ENCODE results near the gene KDM4C. TPM values are rescaled to one million over a fixed set of nuclear protein-coding genes. Genes with fewer than 3 reads are reported as not detected.

The KDM4C gene
- total and polyA plus RNA-seq, 2 donors (not counting 1 experiment from before 2014, with no cell fraction given), result 49.7 to 141 TPM

DNA sequence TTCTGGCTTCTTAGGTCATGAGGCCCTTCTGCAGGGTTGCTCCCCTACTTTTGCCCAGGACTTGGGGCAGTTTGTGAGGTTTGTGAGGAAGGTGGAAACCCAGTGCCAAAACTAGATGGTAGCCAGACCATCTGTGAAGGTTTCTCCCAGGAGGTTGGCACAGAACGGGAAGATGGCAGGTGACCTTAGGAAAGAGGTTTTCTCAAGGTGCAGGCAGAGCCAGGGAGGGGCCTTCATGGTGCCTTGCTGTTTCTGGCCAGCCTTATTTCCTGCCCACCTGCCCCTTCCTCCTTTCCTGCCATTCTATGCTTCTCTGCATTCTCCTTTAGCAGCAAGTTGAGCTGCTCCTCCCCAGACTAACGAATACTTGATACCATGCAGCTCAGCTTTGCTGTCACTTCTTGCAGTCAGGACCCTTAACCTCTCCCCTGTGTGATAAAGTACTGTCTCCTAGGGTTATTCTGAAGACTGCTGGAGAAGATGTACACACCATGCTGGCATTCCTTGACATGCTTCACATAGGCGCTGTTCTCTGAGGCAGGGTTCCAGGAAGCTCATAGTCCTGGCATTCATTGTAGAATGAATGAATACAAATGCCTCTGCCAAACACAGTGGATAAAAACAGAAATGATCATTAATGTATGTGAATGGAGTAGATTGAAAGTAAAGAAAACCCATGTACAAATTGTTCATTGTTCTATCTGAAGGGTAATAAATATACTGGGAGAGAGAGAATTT, 154.3 kb downstream of the KDM4C start:
- TF ChIP-seq EZH2 (IDR thresholded peaks at IDR 0.05; ENCODE audit: borderline replicate concordance, insufficient read depth, low read depth, low read length, poor library complexity, severe bottlenecking), result no peak
- H3K36me3 ChIP-seq (replicated peaks in 1 of 2; ENCODE audit: control extremely low read depth in 1 of 2, control insufficient read depth in 1 of 2, extremely low read depth in 1 of 2, insufficient read depth in 2 of 2, low read length in 1 of 2), result peaks cover 2 to 8% of the 10 kb centered on the region in 2 experiments
- Mint-ChIP-seq H3K4me3 (no peak overlapping the region), H3K27me3 (no peaks in the 10 kb centered on the region), H3K9me3 (ENCODE audit: insufficient read depth) (no peaks in the 10 kb centered on the region), H3K4me1 (peaks cover 29% of the 10 kb centered on the region), H3K27ac (no peak overlapping the region)
- peak overlapping the region; percentile 12 for H3K4me2 ChIP-seq (replicated peaks; ENCODE audit: low read depth, low read length, poor library complexity, severe bottlenecking)
- DNase-seq (no peak), ATAC-seq (ENCODE audit: low read depth) (no peak)
- no peak overlapping the region for H3K9ac ChIP-seq (ENCODE audit: low read length)
- intact Hi-C loops (cut with micrococcal nuclease), result loop anchor here (10.0 kb wide), 1 partner anchor 53 kb away; no protein-coding TSS in a partner anchor
- H3K27ac ChIP-seq (ENCODE audit: low read length in 2 of 2), result peak overlapping the region in 1 of 2 donors; percentile 38
- no peaks in the 10 kb centered on the region for H3K9me3 ChIP-seq (ENCODE audit: control extremely low read depth in 1 of 3, control insufficient read depth in 2 of 3, insufficient read depth in 1 of 3, low read length in 2 of 3)
- ChIA-PET CTCF (no interaction called here), POLR2A (no interaction called here)
- 57% methylated on average over 1 of the region's 3 CpGs for WGBS (ENCODE audit: insufficient coverage)
- H4K20me1 ChIP-seq (ENCODE audit: control insufficient read depth, insufficient read depth, low read length, poor library complexity, severe bottlenecking), result peaks cover 54% of the 10 kb centered on the region
- no peak overlapping the region for H2AFZ ChIP-seq (ENCODE audit: insufficient read depth, low read depth, low read length, poor library complexity, severe bottlenecking)
- no peaks in the 10 kb centered on the region for H3K27me3 ChIP-seq (replicated peaks in 1 of 4; ENCODE audit: control extremely low read depth in 1 of 4, control insufficient read depth in 3 of 4, insufficient read depth in 4 of 4, low read length in 3 of 4)
- H3K4me3 ChIP-seq (ENCODE audit: control extremely low read depth in 1 of 5, extremely low read depth in 1 of 5, insufficient read depth in 1 of 5, low read depth in 2 of 5, low read length in 4 of 5), result no peak overlapping the region
- peaks cover 37% of the 10 kb centered on the region for H3K79me2 ChIP-seq (ENCODE audit: control insufficient read depth, insufficient read depth, low read length)
- H3K4me1 ChIP-seq (ENCODE audit: control insufficient read depth in 2 of 2, insufficient read depth in 2 of 2, low read length in 2 of 2), result peaks cover 2 to 12% of the 10 kb centered on the region in 2 donors

DNA sequence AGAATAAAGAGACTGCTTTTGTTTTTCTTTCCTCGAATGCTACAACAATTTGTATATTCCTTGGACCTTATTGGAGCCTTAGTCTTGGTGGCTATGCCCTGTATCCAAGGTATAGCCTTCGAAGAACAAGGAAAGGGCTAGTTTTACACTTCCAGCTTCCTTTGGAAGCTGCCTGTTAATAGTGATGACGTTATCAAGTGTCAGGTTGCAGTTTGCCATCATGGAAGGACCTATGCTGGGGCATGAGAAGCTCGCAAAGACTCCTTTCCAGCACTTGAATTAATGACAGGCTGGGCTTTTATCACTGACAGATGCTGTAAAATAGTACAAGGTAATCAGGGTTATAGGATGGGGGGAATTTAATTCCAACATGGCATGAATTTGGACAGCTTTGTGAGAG, 157.9 kb downstream of the KDM4C start:
- no peak overlapping the region for H3K27ac ChIP-seq (ENCODE audit: low read length in 2 of 2)
- H3K4me2 ChIP-seq (replicated peaks; ENCODE audit: low read depth, low read length, poor library complexity, severe bottlenecking), result no peak overlapping the region
- H3K4me1 Mint-ChIP-seq, result peaks cover 47% of the 10 kb centered on the region
- TF ChIP-seq, protein P1, sequence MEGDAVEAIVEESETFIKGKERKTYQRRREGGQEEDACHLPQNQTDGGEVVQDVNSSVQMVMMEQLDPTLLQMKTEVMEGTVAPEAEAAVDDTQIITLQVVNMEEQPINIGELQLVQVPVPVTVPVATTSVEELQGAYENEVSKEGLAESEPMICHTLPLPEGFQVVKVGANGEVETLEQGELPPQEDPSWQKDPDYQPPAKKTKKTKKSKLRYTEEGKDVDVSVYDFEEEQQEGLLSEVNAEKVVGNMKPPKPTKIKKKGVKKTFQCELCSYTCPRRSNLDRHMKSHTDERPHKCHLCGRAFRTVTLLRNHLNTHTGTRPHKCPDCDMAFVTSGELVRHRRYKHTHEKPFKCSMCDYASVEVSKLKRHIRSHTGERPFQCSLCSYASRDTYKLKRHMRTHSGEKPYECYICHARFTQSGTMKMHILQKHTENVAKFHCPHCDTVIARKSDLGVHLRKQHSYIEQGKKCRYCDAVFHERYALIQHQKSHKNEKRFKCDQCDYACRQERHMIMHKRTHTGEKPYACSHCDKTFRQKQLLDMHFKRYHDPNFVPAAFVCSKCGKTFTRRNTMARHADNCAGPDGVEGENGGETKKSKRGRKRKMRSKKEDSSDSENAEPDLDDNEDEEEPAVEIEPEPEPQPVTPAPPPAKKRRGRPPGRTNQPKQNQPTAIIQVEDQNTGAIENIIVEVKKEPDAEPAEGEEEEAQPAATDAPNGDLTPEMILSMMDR (IDR thresholded peaks at IDR 0.05), result no peak
- TF ChIP-seq EZH2 (IDR thresholded peaks at IDR 0.05; ENCODE audit: borderline replicate concordance, insufficient read depth, low read depth, low read length, poor library complexity, severe bottlenecking), result no peak
- no peak overlapping the region for H3K27ac Mint-ChIP-seq
- no peaks in the 10 kb centered on the region for H3K27me3 ChIP-seq (replicated peaks in 1 of 4; ENCODE audit: control extremely low read depth in 1 of 4, control insufficient read depth in 3 of 4, insufficient read depth in 4 of 4, low read length in 3 of 4)
- ATAC-seq (ENCODE audit: low read depth), result no peak
- H2AFZ ChIP-seq (ENCODE audit: insufficient read depth, low read depth, low read length, poor library complexity, severe bottlenecking), result no peak overlapping the region
- H3K36me3 ChIP-seq (replicated peaks in 1 of 2; ENCODE audit: control extremely low read depth in 1 of 2, control insufficient read depth in 1 of 2, extremely low read depth in 1 of 2, insufficient read depth in 2 of 2, low read length in 1 of 2), result peaks cover 0 to 8% of the 10 kb centered on the region in 2 experiments
- intact Hi-C loops (cut with micrococcal nuclease), result loop anchor here (10.0 kb wide), 1 partner anchor 49 kb away; no protein-coding TSS in a partner anchor
- H3K79me2 ChIP-seq (ENCODE audit: control insufficient read depth, insufficient read depth, low read length), result peaks cover 44% of the 10 kb centered on the region
- 100% methylated on average over 4 of the region's 4 CpGs for WGBS (ENCODE audit: insufficient coverage)
- H3K27me3 Mint-ChIP-seq, result no peaks in the 10 kb centered on the region
- DNase-seq, result no peak
- no peaks in the 10 kb centered on the region for H3K9me3 ChIP-seq (ENCODE audit: control extremely low read depth in 1 of 3, control insufficient read depth in 2 of 3, insufficient read depth in 1 of 3, low read length in 2 of 3)
- H4K20me1 ChIP-seq (ENCODE audit: control insufficient read depth, insufficient read depth, low read length, poor library complexity, severe bottlenecking), result peaks cover 64% of the 10 kb centered on the region
- ChIA-PET CTCF (no interaction called here), POLR2A (no interaction called here)
- no peaks in the 10 kb centered on the region for H3K9me3 Mint-ChIP-seq (ENCODE audit: insufficient read depth)
- H3K4me1 ChIP-seq (ENCODE audit: control insufficient read depth in 2 of 2, insufficient read depth in 2 of 2, low read length in 2 of 2), result peaks cover 9 to 26% of the 10 kb centered on the region in 2 donors
- no peak overlapping the region for H3K4me3 ChIP-seq (ENCODE audit: control extremely low read depth in 1 of 5, extremely low read depth in 1 of 5, insufficient read depth in 1 of 5, low read depth in 2 of 5, low read length in 4 of 5)
- no peak overlapping the region for H3K9ac ChIP-seq (ENCODE audit: low read length)
- H3K4me3 Mint-ChIP-seq, result no peak overlapping the region
